HG02610 (cell line): ENCODE measurements around the gene CACNA1C.
"Not testable (repeated sequence)": the region's sequence is repeated elsewhere in the genome, so short reads cannot be mapped to it uniquely, and the experiment has no call there.

Experiments
- ATAC-seq: cut with Tn5 transposase; IDR thresholded peaks from one replicate; pipeline ENCODE4 v1.9.1; 2021; ENCODE audit warnings: mild to moderate bottlenecking, moderate library complexity; ENCODE audit not compliant: unreplicated experiment

Gene CACNA1C

DNA sequence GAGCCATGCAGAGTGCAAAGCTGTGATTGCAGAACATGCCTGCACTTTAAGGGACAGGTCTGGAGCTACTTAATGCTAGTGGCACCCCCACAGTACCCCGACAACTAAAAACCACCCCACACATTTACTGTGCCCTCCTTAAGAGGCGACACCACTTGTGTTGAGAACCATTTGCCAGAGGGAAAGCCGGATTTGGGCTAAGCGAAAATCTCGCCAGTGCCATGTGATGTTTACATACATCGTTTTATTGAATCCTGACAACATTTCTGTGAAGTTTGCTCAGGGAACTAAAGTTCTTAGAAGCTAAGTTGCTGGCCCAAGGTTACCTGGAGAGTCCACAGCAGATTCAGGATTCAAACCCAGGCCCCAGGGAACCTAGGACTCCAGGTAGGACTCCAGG, 623.0 kb downstream of the CACNA1C start:
- ATAC-seq: no peak

DNA sequence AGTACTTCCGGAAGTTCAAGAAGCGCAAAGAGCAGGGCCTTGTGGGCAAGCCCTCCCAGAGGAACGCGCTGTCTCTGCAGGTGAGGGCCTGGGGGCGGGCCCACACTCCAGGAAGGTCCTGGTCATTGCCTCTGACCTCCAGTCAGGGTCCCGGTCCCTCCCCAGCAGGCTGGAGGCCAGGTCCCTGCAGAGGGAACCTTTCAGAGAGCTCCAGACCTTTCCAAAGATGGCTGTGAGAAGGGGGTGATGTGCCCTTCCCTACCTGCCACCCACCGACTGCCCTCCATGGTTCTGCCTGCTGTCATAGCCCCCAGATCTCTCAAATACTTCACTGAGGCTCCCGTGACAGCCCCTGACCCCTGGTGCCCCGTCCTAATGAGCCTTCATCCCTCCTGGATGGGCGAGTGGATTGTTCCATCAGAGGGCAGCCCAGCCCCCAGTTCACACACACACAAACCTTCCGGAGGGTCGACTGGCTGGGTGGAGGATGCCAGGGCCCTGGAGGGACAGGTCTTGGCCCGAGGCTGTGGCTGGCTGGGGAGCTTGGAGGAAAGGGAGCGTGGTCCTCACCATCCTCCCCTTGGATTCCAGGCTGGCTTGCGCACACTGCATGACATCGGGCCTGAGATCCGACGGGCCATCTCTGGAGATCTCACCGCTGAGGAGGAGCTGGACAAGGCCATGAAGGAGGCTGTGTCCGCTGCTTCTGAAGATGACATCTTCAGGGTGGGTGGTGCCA, 624.5 kb downstream of the CACNA1C start:
- ATAC-seq: no peak

GRCh38 chr12:2678426-2678825, 625.6 kb downstream of the CACNA1C start:
- no peak for ATAC-seq

DNA sequence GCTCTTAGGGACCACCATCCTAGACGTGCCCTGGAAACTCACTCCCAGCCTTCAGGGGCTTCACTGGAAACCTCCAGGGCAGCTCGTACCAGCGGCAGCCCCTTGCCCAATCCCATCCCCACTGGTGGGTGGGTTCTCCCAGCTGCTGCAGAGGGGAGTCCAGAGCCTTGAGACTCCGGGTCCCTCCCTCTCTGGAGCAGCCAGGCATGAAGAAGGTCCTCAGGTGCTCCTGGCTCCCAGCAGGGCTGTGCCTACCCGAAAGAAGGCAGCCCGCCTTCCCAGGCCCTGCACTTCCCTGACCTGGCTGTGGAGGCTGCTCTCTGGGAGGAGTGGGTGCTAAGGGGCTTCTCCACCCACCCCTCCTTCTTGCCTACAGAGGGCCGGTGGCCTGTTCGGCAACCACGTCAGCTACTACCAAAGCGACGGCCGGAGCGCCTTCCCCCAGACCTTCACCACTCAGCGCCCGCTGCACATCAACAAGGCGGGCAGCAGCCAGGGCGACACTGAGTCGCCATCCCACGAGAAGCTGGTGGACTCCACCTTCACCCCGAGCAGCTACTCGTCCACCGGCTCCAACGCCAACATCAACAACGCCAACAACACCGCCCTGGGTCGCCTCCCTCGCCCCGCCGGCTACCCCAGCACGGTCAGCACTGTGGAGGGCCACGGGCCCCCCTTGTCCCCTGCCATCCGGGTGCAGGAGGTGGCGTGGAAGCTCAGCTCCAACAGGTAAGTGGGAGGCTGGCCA, 626.5 kb downstream of the CACNA1C start:
- no peak for ATAC-seq

DNA sequence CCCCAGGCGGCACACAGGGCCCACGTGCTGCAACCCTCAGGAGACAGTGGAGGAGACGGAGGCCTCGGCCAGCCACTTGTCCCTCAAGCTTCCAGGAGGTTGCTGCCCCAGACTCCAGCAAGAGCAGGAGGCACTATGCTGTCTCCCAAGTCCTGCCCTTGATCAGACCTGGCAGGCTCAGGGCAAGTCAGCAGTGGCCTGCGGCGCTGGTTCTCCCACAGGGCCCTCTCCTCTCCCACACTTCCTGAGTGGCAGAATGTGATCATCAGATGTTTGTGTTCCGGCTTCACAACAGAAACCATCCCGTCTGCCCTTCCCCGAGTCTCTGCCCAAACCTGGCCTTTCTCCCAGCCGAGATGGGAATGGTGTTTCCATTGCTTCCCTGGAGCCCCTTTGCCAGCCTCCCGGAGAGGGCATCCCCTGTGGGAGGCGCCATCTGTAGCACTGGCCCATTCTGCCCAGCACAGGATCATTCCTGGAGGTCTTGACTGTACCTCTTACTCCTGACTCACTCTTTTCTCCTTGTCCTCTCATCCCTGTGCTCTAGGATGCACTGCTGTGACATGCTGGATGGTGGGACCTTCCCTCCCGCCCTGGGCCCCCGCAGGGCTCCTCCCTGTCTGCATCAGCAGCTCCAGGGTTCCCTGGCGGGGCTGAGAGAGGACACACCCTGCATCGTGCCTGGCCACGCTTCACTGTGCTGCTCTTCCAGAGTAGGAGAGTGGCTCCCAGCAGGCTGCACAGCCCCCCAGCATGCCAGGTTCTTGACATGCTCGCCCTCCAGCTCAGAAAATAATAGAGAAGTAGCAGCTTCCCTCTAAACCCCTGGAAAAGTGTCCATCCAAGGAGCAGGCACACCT, 627.3 kb downstream of the CACNA1C start:
- ATAC-seq: no peak

DNA sequence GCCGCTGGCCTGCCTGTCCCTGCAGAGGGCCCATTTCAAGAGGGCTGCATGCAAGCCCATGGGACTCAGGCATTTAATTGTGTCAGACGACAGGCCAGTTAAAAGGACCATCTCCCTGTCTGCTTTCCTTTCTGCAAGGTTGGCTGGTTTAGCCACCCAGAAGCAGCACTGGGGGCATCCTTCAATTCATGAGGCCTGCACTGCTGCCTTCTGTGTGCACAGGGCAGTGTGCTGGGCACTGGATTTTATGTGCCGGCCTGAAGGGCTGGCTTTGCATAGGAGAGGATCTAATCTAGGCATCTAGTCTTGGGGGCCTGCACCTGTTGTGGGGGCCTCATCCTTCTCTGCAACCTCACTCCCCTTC, 627.9 kb downstream of the CACNA1C start:
- no peak for ATAC-seq

DNA sequence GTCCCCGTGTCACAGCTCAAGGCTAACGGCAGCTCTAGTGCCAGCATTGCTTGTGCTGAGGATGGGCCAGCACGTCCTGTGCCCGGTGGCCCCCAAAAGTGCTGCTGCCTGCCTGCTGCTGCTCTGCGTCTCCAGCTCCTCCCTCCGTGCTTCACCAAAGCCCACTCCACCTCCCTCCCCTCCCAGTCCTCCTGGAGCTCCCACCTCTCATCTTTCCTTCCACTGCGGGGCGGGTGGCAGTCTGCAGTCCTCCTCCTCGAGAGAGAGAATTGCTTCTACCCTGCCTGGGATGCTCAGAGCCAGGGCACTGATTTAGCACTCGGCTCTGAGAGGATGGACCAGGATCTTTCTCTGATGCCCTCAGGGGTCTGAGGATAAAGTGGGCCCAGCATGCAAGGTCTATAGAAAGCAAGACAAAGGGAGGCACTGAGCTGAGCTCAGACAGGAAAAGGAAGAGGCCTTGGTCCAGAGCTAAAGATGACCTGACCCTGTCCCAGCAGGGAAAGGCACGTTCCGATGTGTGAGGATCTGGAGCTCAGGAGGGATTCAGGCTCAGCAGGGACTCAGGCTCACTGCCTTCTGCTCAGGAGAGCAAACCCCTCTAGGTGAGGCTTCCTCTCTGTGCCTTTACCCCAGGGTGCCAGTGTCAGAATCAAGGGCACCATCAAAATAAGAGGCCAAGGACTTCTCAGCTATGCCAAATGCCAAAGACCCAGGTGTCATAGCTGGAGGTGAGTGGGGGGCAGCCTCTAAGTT, 628.8 kb downstream of the CACNA1C start:
- ATAC-seq: no peak

- no peak for ATAC-seq
These were observed 629.8 kb downstream of the CACNA1C start for GRCh38 chr12:2682296-2683251.

GRCh38 chr12:2683283-2684025, 630.7 kb downstream of the CACNA1C start:
- no peak for ATAC-seq

DNA sequence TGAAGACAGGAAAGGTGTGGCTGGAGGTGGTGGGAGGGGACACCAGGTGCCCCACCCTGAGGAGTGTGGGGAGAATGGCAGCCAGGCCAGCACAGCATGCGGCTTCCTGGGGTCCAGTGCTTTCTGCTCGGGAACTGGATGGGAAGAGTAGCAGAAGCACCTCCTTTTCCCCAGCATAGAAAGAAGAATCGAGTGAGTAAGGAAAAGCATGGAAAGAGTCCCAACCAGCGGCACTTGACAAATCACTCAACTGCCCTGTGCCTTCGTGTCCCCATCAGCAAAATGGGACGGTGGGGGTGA, 631.2 kb downstream of the CACNA1C start:
- not testable (repeated sequence) for ATAC-seq

GRCh38 chr12:2685620-2686279, 633.0 kb downstream of the CACNA1C start:
- not testable (repeated sequence) for ATAC-seq

DNA sequence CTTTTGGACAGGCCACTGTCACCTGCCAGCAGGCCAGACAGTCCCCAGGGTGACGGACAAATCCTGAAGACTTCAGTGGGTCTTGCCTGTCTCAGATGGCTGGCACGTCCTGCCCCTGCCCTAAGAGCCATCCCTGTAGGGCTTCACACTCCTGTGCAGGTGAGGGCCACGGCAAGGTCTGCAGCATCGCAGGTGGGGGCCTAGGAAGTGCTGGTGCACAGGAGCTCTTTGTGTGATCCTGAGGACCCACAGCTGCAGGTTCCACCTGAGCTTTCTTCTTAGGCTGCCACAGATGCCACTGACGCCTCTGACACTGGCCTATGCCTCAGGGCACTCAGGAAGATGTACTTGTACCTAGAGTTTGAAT, 633.5 kb downstream of the CACNA1C start:
- ATAC-seq: no peak

- no peak for ATAC-seq
These were observed 634.3 kb downstream of the CACNA1C start for GRCh38 chr12:2687058-2687457.

DNA sequence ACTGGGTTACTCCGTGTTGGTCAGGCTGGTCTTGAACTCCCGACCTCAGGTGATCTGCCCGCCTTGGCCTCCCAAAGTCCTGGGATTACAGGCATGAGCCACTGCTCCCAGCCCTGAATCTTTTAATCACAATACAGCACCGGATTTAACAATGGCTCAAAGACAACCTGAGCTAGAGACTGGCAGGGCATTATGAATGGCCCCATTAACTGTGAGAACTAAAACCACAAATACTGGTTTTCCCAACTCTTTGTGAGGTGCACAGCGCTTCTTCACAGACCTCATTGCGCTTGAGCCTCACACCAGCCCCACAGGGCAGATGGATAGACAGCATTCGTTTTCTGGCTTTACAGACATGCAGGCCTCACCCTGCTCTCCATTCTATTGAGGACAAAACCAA, 634.9 kb downstream of the CACNA1C start:
- no peak for ATAC-seq

GRCh38 chr12:2688381-2688931, 635.7 kb downstream of the CACNA1C start:
- no peak for ATAC-seq

GRCh38 chr12:2689393-2689792, 636.6 kb downstream of the CACNA1C start:
- no peak for ATAC-seq

- no peak for ATAC-seq
These were observed 637.1 kb downstream of the CACNA1C start for GRCh38 chr12:2689879-2690278.

DNA sequence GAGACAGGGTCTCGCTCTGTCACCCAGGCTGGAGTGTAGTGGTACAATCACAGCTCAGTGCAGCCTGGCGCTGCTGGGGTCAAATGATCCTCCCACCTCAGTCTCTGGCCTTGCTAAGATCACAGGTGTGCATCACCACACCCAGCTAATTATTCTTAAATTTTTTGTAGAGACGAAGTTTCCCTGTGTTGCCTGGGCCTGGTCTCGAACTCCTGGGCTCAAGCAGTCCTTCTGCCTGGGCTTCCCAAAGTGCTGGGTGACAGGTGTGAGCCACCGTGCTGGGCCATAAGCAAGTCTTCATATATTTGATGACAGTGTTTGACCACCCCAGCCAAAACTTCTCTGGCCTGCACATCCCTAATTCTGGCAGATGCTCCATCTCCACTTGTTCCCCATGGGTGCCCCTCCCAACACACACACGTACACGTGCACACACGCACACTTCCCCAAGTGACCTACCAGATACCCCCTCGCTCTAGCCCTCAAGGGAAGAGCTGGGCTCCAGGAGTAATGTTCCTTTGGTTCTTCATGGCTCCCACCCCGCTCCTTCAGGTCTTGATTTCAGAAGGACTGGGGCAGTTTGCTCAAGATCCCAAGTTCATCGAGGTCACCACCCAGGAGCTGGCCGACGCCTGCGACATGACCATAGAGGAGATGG, 637.7 kb downstream of the CACNA1C start:
- ATAC-seq: no peak
